22Rv1 (cell line): Measurements from ENCODE around the gene SLC33A1.
"Not testable (repeated sequence)": the region's sequence is repeated elsewhere in the genome, so short reads cannot be mapped to it uniquely, and the experiment has no call there.

ENCODE experiments used
- H3K27ac ChIP-seq: fragments of 450-650 bp; 2 replicates; pipeline ENCODE4 v1.5.1; 2017
- CTCF ChIP-seq: fragments of 450-650 bp; IDR thresholded peaks from 2 replicates; pipeline ENCODE4 v1.5.1; 2017; ENCODE audit warnings: mild to moderate bottlenecking
- ZFX ChIP-seq: fragments of 450-650 bp; IDR thresholded peaks from 2 replicates; pipeline ENCODE4 v1.6.1; 2017; ENCODE audit warnings: antibody characterized with exemption, borderline replicate concordance

Gene SLC33A1

GRCh38 chr3:155835341-155836071, 18.7 kb downstream of the SLC33A1 start:
- TF ChIP-seq CTCF, result no peak
- no peak for TF ChIP-seq ZFX
- H3K27ac ChIP-seq, result no peak overlapping the region

GRCh38 chr3:155828490-155829098, 25.6 kb downstream of the SLC33A1 start:
- H3K27ac ChIP-seq, result not testable (repeated sequence)

GRCh38 chr3:155815030-155815545, 39.1 kb downstream of the SLC33A1 start:
- H3K27ac ChIP-seq, result no peak overlapping the region
- no peak for TF ChIP-seq CTCF
- TF ChIP-seq ZFX, result no peak

GRCh38 chr3:155813224-155813623, 41.0 kb downstream of the SLC33A1 start:
- H3K27ac ChIP-seq, result not testable (repeated sequence)

GRCh38 chr3:155809181-155809580, 45.0 kb downstream of the SLC33A1 start:
- no peak for TF ChIP-seq CTCF
- no peak for TF ChIP-seq ZFX

GRCh38 chr3:155807823-155808222, 46.4 kb downstream of the SLC33A1 start:
- TF ChIP-seq CTCF (no peak), ZFX (no peak)
- H3K27ac ChIP-seq, result no peak overlapping the region

More at GRCh38 chr3:155809181-155809580, 45.0 kb downstream of the SLC33A1 start:
- no peak overlapping the region for H3K27ac ChIP-seq

GRCh38 chr3:155805802-155806618, 48.2 kb downstream of the SLC33A1 start, which contains the start of gene C3orf33:
Gene C3orf33, minus strand, starts transcription at chr3:155806278. Its CDS starts 26 bp downstream, at chr3:155806252.
- no peak for TF ChIP-seq ZFX
- TF ChIP-seq CTCF, result peak; percentile 98
- H3K27ac ChIP-seq, result peak within 1 kb of the TSS; percentile 53
